ENCODE data around the gene BLMH.

DNA sequence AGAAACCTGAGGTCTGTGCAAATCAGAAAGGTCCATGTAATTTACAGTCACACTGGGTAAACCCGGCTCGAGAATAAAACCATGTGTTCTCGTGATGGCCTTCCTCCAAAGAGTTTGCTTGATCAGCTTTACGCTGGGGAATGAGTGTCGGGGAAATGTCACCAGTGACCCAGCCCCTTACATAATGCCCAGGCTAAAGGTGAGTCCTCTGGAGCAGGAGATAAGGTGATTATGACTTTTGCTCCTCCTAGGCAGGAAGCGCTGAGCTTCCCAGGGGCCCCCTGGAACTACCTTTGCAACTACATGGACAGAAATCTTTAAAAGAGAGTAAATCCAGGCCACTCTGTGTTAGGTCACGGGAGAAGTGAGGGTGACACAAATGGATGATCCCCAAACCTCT is 71.9 kb downstream of the BLMH start:
- TF ChIP-seq, protein P1, sequence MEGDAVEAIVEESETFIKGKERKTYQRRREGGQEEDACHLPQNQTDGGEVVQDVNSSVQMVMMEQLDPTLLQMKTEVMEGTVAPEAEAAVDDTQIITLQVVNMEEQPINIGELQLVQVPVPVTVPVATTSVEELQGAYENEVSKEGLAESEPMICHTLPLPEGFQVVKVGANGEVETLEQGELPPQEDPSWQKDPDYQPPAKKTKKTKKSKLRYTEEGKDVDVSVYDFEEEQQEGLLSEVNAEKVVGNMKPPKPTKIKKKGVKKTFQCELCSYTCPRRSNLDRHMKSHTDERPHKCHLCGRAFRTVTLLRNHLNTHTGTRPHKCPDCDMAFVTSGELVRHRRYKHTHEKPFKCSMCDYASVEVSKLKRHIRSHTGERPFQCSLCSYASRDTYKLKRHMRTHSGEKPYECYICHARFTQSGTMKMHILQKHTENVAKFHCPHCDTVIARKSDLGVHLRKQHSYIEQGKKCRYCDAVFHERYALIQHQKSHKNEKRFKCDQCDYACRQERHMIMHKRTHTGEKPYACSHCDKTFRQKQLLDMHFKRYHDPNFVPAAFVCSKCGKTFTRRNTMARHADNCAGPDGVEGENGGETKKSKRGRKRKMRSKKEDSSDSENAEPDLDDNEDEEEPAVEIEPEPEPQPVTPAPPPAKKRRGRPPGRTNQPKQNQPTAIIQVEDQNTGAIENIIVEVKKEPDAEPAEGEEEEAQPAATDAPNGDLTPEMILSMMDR (IDR thresholded peaks at IDR 0.05; ENCODE audit: extremely low read depth in 1 of 2, insufficient read depth in 1 of 2, low read depth in 1 of 2, low read length in 2 of 2), result no peak
- TF ChIP-seq POLR2AphosphoS5 (IDR thresholded peaks at IDR 0.05; ENCODE audit: insufficient read depth, low read depth, low read length), result no peak
- TF ChIP-seq, protein P2, sequence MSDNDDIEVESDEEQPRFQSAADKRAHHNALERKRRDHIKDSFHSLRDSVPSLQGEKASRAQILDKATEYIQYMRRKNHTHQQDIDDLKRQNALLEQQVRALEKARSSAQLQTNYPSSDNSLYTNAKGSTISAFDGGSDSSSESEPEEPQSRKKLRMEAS (IDR thresholded peaks at IDR 0.05; ENCODE audit: insufficient read depth, insufficient read length), result no peak
- TF ChIP-seq POLR2A (IDR thresholded peaks at IDR 0.05; ENCODE audit: low read depth, low read length), result no peak
- TF ChIP-seq JUN (IDR thresholded peaks at IDR 0.05; ENCODE audit: borderline replicate concordance, insufficient read depth, insufficient read length, low read depth), result no peak
- no peak for TF ChIP-seq EZH2 (IDR thresholded peaks at IDR 0.05; ENCODE audit: borderline replicate concordance, low read depth, low read length, severe bottlenecking)
- TF ChIP-seq FOS (IDR thresholded peaks at IDR 0.05; ENCODE audit: borderline replicate concordance, insufficient read depth, low read length), result no peak
- no peak for TF ChIP-seq GATA2 (IDR thresholded peaks at IDR 0.05; ENCODE audit: insufficient read depth, insufficient read length, low read depth, low read length)
- no peak for TF ChIP-seq MYC (IDR thresholded peaks at IDR 0.05; ENCODE audit: low read depth, low read length)

Data from endothelial cell of umbilical vein (primary cell).